Body of pancreas (tissue), 4 donors: ENCODE measurements around the gene KDM4B. TPM values are rescaled to one million over a fixed set of nuclear protein-coding genes. Genes with fewer than 3 reads are reported as not detected.

Experiments used
- ATAC-seq: fragments of 150-250 bp; one replicate; pipeline ENCODE4 v1.9.1; 2016
- DNase-seq, 4 donors: peaks; one replicate each; pipeline ENCODE4 v3.0.0-alpha.2; 2019
- H3K27ac ChIP-seq, 4 donors: fragments of 200-600 bp; sonication (generic); 1 replicate in 3 of 4; 2 replicates in 1 of 4; pipeline versions ENCODE4 v1.5.1 to v1.6.1; 2016 to 2019; ENCODE audit warnings: mild to moderate bottlenecking in 1 of 4, mixed read lengths in 1 of 4, moderate library complexity in 1 of 4
- H3K27me3 ChIP-seq, 2 donors: fragments of 200-600 bp; sonication (generic); one replicate each; pipeline ENCODE4 v1.6.0; 2016; ENCODE audit warnings: mild to moderate bottlenecking in 1 of 2
- H3K36me3 ChIP-seq, 2 donors: fragments of 200-600 bp; sonication (generic); replicated peaks in 1 of 2; 2 replicates each; pipeline ENCODE4 v1.5.1; 2016; ENCODE audit warnings: low read depth in 2 of 2; ENCODE audit not compliant: insufficient read depth in 1 of 2
- H3K4me1 ChIP-seq: fragments of 200-600 bp; sonication (generic); one replicate; pipeline ENCODE4 v1.6.0; 2016
- H3K4me3 ChIP-seq, 2 donors: fragments of 200-600 bp; sonication (generic); 1 replicate in 1 of 2; 2 replicates in 1 of 2; pipeline ENCODE4 v1.5.1; 2016 to 2019
- H3K9me3 ChIP-seq, 3 donors: fragments of 200-600 bp; sonication (generic); 1 replicate in 2 of 3; 2 replicates in 1 of 3; pipeline ENCODE4 v1.5.1; 2016
- POLR2A ChIP-seq, 3 donors: fragments of 450-650 bp; IDR thresholded peaks; one replicate each; pipeline ENCODE4 v1.6.1; 2016; ENCODE audit warnings: antibody characterized with exemption in 3 of 3, mild to moderate bottlenecking in 2 of 3
- WGBS, 2 donors: methylation state at CpG; one replicate each; pipeline ENCODE4 v1.1.5; 2017; 5-methylcytosine and 5-hydroxymethylcytosine counted together
- intact Hi-C: fragments of 100-400 bp; cut with DNase I; formaldehyde crosslinking; loops from one replicate; pipeline ENCODE4 v1.15.1; 2023
- total RNA-seq, 2 donors: library from RNA; depleted of rRNA; stranded (reverse); fragments of >200 nt; gene quantifications; one replicate each; pipeline ENCODE4 v1.1.0, GENCODE V29; 2016
- TF ChIP-seq, protein P1 (sequence below), 7 experiments: fragments of 450-650 bp in 4 of 7; fragments of 200-600 bp in 3 of 7; sonication (generic) in 3 of 7; IDR thresholded peaks; one replicate each; pipeline ENCODE4 v1.5.1; 2016 to 2019; ENCODE audit warnings: antibody characterized with exemption in 7 of 7

Gene KDM4B
- total RNA-seq, 2 donors from 2014 or later, result 18.9 to 35.3 TPM

DNA sequence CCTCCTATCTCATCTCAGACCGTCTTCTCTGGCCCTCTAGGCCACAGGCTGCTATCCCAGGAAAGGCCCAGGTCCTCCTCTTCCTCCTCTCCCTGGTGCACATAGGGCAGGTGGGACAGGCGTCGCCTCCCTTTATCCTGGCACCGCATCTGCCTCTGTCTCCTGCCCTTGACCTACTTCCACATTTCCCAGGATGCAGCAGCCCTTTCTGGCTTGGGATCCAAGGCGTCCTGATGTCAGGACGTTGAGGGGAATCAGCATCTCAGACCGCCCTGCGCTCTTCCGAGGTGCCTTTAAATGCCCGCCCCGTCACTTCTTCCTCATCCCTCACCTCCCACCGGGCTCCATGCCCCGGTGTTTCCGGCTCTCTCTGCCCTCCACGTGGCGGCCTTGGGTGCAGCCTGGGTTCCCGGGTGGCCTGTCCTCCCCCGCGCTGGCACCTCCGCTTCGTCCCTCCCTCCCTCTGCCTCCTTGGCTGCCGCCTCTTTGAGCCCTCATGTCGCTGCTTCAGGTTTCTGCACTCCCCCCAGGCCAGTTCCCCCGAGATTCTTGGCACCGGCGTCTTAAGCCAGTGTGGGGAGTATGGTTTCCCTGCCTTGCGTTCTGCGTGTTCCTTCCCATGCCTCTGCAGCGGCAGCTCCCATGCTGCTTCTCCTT lies 66.3 kb downstream of the KDM4B start:
- 45 to 58% methylated on average over 26 to 28 of the region's 29 CpGs for WGBS, 2 donors
- Histone ChIP-seq H3K36me3 (peaks cover 0 to 3% of the 10 kb centered on the region in 2 donors), H3K9me3 (no peaks in the 10 kb centered on the region), H3K27ac (no peak overlapping the region), H3K4me3 (no peak overlapping the region), H3K4me1 (peaks cover 12% of the 10 kb centered on the region), H3K27me3 (no peaks in the 10 kb centered on the region)
- TF ChIP-seq, protein P1, sequence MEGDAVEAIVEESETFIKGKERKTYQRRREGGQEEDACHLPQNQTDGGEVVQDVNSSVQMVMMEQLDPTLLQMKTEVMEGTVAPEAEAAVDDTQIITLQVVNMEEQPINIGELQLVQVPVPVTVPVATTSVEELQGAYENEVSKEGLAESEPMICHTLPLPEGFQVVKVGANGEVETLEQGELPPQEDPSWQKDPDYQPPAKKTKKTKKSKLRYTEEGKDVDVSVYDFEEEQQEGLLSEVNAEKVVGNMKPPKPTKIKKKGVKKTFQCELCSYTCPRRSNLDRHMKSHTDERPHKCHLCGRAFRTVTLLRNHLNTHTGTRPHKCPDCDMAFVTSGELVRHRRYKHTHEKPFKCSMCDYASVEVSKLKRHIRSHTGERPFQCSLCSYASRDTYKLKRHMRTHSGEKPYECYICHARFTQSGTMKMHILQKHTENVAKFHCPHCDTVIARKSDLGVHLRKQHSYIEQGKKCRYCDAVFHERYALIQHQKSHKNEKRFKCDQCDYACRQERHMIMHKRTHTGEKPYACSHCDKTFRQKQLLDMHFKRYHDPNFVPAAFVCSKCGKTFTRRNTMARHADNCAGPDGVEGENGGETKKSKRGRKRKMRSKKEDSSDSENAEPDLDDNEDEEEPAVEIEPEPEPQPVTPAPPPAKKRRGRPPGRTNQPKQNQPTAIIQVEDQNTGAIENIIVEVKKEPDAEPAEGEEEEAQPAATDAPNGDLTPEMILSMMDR (IDR thresholded peaks at IDR 0.05), result peak in 1 of 7 experiments; percentile 4
- no peak for TF ChIP-seq POLR2A (IDR thresholded peaks at IDR 0.05)
- intact Hi-C loops, result no loop called here
- ATAC-seq, result no peak
- DNase-seq, result peak in 3 of 4 donors; percentile 39 to 70 (median 46)

DNA sequence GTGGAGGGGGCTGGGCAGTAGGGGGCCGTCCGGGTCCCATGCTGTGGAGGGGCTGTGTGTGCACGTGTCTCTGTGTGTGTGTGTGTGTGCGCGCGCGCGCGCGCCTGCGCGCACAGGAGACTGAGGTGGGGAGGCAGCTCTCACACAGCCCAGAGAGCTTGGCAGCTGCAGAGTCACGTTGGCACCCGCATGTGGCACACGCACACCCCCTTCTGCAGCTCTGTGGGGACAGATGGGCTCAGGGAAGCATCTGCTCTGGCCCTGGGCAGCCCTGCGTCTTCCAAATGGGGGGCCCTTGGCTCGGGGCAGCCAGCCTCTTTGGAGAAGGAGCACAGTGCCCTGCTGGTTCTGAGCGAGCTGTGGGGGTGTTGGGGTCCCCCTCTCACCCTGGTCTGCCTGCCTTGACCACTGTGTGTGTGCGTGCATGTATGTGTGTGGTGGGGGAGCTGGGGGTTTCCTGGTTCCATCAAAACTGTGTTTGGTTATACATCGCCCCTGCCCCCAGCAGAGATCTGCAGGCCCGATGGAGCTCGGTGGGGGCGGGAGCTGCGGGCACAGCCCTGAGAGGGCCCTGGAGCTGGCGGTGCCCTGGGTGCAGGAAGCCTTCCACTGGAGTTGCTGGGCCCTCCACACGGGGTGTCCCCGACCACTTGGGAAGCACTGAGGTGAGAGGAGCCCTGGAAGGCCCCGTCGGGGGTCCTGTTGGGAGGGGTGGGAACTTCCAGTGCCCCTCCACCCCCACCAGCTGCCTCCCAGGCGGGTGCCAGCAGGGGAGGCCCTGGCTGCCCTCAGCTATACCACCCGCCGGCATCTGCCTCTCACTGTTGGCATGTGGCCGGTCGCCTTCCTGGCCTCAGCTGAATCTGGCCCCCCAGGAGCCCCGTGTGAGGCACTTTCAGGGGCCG lies 67.1 kb downstream of the KDM4B start:
- H3K4me1 ChIP-seq, result peaks cover 12% of the 10 kb centered on the region
- ATAC-seq (no peak), DNase-seq (no peak)
- WGBS, 2 donors, result 66 to 77% methylated on average over 22 to 30 of the region's 36 CpGs
- H3K27ac ChIP-seq, result no peak overlapping the region
- no peak overlapping the region for H3K4me3 ChIP-seq
- no peaks in the 10 kb centered on the region for H3K27me3 ChIP-seq
- TF ChIP-seq, protein P1 (IDR thresholded peaks at IDR 0.05), result no peak
- TF ChIP-seq POLR2A (IDR thresholded peaks at IDR 0.05), result no peak
- intact Hi-C loops, result no loop called here
- peaks cover 6 to 7% of the 10 kb centered on the region in 2 donors for H3K36me3 ChIP-seq
- no peaks in the 10 kb centered on the region for H3K9me3 ChIP-seq

GRCh38 chr19:5036698-5037563 lies 68.0 kb downstream of the KDM4B start:
- intact Hi-C loops, result no loop called here
- peaks cover 6 to 7% of the 10 kb centered on the region in 2 donors for H3K36me3 ChIP-seq
- no peak for DNase-seq
- no peak overlapping the region for H3K4me3 ChIP-seq
- H3K27ac ChIP-seq, result no peak overlapping the region
- H3K4me1 ChIP-seq, result peaks cover 12% of the 10 kb centered on the region
- no peak for TF ChIP-seq POLR2A (IDR thresholded peaks at IDR 0.05)
- TF ChIP-seq, protein P1 (IDR thresholded peaks at IDR 0.05), result no peak
- no peak for ATAC-seq
- no peaks in the 10 kb centered on the region for H3K27me3 ChIP-seq
- H3K9me3 ChIP-seq, result no peaks in the 10 kb centered on the region
- WGBS, 2 donors, result 68 to 83% methylated on average over 28 to 35 of the region's 36 CpGs

DNA sequence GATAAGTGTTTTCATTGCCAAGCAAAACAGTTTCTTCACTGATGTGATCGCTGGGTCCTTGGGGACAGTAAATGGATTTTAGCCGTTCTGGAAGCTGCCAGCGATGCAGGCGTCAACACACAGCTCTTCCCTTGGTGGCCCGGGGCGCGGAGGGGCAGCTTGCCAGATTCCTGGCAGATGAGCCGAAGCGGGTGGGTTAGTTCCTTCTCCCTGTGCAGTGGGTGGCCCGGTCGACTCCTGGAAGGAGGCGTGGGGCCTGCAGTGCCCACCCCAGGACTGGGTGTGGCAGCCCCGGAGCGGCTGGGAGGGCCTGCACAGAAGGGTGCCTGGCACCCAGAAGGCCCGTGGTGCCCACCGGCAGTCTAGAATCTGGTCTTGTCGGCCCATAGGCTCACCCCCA lies 69.0 kb downstream of the KDM4B start:
- H3K4me1 ChIP-seq, result peaks cover 12% of the 10 kb centered on the region
- intact Hi-C loops, result no loop called here
- ATAC-seq (no peak), DNase-seq (no peak)
- no peak overlapping the region for H3K27ac ChIP-seq
- H3K4me3 ChIP-seq, result no peak overlapping the region
- H3K36me3 ChIP-seq, result peaks cover 6 to 11% of the 10 kb centered on the region in 2 donors
- no peaks in the 10 kb centered on the region for H3K27me3 ChIP-seq
- WGBS, 2 donors, result 79 to 82% methylated on average over 11 to 17 of the region's 17 CpGs
- no peaks in the 10 kb centered on the region for H3K9me3 ChIP-seq
- TF ChIP-seq, protein P1 (IDR thresholded peaks at IDR 0.05), result no peak
- TF ChIP-seq POLR2A (IDR thresholded peaks at IDR 0.05), result no peak
